ENCODE results near the gene KRTAP10-8.
A peak's percentile ranks its signal among the peaks of the same experiment; 100 is the strongest.
"Not testable (repeated sequence)": the region's sequence is repeated elsewhere in the genome, so short reads cannot be mapped to it uniquely, and the experiment has no call there.

The KRTAP10-8 gene, protein sequence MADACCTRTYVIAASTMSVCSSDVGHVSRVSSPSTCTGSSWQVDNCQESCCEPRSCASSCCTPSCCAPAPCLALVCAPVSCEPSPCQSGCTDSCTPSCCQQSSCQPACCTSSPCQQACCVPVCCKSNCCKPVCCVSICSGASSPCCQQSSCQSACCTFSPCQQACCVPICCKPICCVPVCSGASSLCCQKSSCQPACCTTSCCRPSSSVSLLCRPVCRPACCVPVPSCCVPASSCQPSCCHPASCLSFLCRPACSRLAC

DNA sequence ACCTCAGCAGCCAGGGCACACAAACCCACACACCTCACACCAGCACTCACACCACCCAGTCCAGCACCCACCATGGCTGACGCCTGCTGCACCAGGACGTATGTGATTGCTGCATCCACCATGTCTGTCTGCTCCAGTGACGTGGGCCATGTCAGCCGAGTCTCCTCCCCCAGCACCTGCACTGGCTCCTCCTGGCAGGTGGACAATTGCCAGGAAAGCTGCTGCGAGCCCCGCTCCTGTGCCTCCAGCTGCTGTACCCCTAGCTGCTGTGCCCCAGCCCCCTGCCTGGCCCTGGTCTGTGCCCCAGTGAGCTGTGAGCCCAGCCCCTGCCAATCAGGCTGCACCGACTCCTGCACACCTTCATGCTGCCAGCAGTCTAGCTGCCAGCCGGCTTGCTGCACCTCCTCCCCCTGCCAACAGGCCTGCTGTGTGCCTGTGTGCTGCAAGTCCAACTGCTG, at the start of gene KRTAP10-8:
KRTAP10-8 (plus strand) TSS at position 51 of the 458 bp plus-strand sequence; CDS start at position 73, 22 bp downstream.
- no peak within 1 kb of the TSS for H3K27ac ChIP-seq
- H3K4me3 ChIP-seq: no peak within 1 kb of the TSS

DNA sequence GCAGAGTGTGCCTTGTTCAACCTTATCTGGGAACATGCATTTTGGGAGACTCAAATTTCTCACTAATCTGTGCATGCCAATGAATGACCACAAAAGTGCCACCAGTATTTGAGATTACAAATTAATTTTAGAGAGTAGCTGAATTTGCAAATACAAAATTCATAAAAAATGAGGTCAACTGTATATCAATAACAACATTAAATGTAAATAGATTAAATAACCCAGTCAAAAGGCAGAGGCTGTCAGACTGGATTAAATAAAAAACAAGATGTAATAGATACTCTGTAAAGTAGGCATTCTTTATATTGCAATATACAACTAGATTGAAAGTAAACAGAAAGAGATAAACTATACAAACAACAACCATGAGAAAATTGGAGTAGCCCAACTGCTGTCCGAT, 47.8 kb upstream of the KRTAP10-8 start:
- Histone ChIP-seq H3K4me3 (no peak overlapping the region), H3K27ac (peak overlapping the region in 1 of 21 experiments; percentile 59)

DNA sequence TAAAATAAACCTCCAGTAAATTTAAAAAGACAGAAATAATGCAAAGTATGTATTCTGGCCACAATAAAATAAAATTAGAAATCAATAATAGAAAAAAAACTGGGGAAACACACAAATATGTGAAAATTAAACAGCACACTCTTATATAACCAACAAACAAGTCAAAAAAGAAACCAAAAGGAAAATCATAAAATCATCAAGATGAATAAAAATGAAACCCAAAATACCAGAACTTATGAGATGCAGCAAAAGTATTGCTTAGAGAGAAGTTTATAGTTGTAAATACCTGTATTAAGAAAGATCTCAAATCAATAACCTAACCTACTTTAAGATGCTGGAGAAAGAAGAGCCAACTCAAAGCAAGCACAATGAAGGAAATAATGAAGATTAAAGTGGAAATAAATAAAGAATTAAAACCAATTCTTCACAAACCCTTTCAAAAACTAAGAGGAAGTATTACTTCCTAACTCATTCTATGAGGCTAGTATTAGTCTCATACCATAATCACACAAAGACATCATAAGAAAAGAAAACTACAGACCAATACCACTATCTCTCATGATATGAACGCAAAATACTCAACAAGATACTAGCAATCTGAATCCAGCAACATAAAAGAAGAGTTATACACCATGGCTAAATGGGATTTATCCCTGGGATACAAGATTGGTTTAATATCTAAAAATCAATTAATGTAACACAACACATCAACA, 46.8 kb upstream of the KRTAP10-8 start:
- Histone ChIP-seq H3K27ac (peak overlapping the region in 2 of 21 experiments; percentile 6 to 59), H3K4me3 (no peak overlapping the region)

DNA sequence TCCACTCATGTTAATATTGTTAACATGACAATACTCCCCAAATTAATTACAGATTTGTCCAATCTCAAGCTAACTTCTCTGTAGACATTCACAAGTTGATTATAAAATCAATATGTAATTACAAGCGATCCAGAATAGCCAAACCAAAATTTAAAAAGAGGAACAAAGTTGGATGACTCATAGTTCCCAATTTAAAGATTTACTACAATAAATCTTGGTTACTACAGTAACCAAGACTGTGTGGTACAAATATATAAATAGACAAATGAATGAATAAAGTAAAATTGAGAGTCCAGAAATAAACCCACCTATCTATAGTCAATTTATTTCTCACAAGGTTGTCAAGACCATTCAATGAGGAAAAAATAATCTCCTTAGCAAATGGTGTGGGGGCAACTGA, 45.5 kb upstream of the KRTAP10-8 start:
- Histone ChIP-seq H3K27ac (no peak overlapping the region), H3K4me3 (no peak overlapping the region)

DNA sequence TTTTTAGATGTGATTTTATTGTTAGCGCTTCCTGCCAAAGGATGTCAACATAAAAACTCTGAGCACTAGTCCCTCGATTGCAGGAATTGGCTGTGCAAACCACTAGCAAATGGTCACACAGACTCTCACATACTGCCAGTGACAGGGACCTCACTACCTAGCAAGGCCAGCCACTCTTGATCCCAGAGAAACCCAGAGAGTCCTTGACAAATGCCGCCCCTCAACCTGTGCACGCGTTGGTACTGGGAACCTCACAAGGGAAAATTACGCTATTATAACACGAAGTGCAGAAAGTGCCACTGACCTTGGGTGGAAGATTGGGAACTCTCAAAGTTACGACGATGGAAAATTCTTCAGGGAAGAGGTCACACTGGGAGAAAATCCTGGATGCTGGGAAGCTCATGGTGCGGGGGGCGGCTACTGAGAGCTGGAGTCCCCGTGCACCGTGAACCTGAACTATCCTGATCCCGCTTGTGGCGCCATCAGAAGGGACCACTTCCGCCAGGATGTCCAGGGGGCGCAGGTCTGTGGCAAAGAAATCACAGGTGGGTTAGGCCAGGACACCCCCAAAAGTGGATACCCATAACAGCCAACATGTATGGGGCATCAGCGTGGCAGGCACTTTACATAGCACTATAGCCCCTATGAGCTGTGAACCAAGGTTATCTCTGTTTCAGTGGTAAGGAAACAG, 44.3 kb upstream of the KRTAP10-8 start:
- Histone ChIP-seq H3K27ac (no peak overlapping the region), H3K4me3 (no peak overlapping the region)

DNA sequence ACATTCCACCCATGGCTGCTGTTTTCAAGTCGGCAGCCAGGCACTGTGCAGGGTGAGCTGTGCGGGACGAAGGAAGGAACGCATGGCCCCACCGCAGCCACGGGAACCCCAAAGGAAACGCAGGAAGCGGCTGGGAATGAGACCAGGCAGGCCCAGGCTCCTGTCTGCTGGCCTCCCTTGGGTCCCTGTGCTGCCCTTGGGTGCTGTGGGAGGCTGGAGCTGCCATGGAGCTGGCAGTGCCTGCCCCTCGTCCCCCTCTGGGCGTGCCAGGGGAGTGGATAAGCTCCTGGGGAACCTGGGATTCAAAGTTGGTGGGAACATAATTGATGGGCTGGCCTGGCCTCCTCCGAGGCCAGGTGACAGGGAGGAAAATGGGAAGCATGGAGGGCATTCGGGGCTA, 43.6 kb upstream of the KRTAP10-8 start:
- no peak overlapping the region for H3K27ac ChIP-seq
- H3K4me3 ChIP-seq: no peak overlapping the region

DNA sequence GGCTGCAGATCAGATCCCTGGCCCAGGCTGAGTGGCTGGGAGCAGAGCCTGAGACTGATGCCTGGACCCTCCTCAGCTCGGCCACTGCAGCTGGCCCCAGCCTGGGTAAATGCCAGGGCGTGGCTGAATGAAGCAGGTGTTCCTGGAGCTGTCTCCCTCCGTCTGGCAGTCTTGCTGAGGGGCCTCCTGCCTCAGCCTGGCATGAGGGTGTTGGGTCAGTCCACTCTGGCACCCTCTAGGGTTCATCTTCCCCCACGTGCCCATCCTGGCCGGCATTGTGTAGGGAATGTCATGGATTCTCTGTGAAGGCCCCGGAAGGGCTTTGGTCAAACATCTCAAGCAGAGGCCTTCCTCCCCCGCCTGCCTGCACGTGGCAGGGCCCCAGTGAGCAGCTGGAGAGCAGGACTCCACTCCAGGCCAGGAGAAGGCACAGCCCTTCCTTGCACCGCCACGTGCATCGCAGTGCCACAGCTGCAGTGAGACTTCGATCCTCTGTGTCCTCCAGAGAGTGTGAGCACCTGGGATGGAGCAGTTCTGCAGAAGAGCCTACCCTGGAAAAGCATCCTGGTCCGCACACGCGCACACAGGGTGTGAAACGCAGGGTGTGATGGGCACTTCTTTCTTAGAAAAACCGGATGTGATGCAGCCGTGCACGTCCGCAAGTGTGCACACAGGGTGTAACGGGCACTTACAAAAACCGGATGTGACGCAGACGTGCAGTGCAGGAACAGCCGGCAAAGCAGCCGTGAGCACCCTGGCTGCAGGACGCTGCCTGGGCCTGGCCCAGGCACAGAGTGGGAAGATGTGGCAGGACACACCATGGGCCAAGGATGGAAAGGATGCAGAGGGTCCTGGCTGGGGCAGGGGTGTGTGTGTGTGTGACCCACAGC, 43.0 kb upstream of the KRTAP10-8 start:
- no peak overlapping the region for H3K27ac ChIP-seq
- H3K4me3 ChIP-seq: no peak overlapping the region

DNA sequence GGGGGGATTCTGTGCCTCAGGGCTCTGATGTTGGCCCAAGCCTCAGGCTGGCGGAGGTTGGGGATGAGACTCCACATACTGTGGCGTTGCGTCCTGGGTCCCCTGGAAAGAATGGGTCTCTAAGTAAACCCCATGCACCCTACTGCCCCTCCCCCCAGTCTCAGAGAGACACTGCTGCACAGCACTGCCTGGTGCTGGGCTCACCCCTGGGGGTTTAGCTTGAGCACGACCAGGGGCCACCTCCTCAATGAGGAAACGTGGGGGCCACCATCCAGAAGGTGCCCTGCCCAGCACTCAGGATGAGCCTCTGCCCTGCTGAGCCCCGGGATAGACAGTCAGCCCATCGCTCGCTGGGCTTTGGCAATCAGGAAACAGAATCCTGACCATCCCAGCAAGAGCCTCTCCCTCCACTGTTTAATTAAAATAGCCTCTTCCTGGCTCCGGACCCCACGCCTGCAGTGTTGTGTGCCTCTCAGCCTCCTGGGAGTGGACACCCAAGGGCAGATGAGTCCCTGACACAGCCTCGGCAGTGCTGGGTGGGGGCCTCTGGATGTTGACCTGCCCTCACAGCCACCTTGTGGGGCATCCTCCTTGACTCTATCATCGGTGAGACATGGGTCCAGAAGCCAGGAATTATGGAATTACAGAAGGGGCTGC, 41.9 kb upstream of the KRTAP10-8 start:
- Histone ChIP-seq H3K27ac (no peak overlapping the region), H3K4me3 (no peak overlapping the region)

DNA sequence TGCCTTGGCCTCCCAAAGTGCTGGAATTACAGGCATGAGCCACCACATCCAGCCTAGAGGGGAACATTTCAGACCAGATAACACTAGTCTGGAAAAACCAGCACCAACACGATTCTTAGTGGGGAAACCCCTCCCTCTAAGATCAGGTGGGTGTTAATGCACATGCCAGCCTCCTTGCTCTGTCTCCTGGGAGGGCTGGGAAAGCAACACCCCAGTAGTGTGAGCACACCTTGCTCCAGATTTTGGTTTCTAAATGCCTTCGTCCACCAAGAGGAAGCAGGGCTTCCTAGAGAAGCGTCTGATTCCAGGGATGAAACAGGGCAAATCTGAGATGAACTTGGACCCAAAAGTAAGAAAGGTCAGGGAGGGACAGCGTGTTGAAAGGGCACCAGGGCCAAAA, 40.6 kb upstream of the KRTAP10-8 start:
- Histone ChIP-seq H3K27ac (no peak overlapping the region), H3K4me3 (no peak overlapping the region)

DNA sequence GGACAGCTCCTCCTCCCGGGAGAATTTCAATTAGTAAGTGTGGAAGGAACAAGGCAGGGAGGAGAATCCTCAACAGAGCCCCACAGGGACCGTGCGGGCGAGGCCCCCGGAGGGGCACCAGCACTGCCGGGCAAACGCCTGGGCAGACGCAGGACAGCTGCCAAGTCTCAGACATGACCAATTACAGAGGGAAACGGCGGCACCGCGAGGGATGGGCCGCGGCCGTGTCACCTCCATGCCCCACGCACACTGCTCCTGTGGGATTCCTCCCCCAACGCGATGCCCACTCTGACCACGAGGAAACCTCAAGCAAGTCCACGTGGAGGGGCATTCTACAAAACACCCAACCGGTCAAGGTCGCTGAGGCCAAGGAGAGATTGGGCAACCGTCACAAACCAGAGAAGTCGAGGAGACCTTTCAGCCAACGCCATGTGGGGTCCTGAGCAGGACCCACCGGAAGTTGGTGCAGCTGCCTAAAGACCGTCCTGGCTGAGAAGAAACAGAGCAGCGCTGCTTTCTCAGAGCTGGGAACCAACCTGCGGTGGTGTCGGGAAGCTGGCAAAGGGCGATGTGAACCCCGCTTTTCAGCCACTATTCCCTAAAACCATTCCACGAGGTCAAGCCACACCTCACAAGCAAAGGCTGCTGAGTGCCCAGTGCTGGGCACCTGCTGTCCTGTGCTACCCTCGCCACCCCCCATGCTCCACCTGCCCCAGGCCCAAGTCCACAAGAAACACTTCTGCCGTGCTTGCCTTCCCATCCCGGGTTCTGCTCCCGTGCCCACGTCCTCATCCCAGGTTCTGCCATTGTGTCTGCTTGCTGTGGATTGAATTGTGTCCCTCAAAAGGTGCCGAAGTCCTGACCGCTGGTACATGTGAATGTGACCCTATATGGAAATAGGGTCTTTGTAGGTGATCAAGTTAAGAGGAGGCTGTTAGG, 39.8 kb upstream of the KRTAP10-8 start:
- Histone ChIP-seq H3K27ac (no peak overlapping the region), H3K4me3 (no peak overlapping the region)

DNA sequence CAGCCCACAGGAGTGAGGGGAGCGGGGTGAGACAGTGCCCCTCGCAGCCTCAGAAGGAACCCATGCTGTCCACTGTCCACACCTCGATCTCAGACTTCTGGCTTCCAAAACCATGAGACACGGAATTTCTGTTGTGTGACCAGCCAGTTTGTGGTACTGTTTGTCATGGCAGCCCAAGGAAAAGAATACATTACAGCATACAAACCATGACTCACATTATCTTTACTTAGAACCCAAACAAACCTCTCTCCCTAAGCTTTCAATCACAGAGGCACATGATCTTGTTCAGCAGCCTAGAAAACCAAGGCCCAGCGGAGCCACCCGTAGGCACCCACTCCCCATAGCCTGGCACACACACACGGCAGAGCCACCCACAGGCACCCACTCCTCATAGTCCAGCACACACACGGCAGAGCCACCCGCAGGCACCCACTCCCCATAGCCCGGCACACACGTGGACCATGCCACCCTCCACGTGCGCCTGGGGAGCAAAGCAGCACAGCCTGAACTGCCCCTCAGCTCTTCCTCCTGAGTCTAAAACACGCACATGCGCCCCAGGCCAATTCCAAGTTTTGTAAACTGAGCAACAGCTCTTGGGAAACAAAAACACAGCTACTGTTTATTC, 38.8 kb upstream of the KRTAP10-8 start:
- H3K27ac ChIP-seq: peak overlapping the region in 1 of 21 experiments; percentile 27
- H3K4me3 ChIP-seq: no peak overlapping the region

DNA sequence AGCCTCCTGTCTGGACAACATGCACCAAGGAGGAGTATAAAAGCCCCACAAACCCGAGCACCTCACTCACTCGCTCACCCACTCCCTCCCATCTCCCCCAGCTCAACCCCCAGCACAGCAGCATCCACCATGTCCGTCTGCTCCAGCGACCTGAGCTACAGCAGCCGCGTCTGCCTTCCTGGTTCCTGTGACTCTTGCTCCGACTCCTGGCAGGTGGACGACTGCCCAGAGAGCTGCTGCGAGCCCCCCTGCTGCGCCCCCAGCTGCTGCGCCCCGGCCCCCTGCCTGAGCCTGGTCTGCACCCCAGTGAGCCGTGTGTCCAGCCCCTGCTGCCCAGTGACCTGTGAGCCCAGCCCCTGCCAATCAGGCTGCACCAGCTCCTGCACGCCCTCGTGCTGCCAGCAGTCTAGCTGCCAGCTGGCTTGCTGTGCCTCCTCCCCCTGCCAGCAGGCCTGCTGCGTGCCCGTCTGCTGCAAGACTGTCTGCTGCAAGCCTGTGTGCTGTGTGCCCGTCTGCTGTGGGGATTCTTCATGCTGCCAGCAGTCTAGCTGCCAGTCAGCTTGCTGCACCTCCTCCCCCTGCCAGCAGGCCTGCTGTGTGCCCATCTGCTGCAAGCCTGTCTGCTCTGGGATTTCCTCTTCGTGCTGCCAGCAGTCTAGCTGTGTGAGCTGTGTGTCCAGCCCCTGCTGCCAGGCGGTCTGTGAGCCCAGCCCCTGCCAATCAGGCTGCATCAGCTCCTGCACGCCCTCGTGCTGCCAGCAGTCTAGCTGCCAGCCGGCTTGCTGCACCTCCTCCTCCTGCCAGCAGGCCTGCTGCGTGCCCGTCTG, 38.0 kb upstream of the KRTAP10-8 start, which contains the start of gene KRTAP10-4:
KRTAP10-4 (plus strand) TSS at position 100 of the 827 bp plus-strand sequence; CDS start at position 130, 30 bp downstream.
- not testable (repeated sequence) for H3K4me3 ChIP-seq
- H3K27ac ChIP-seq: peak within 1 kb of the TSS in 1 of 21 experiments; percentile 27

DNA sequence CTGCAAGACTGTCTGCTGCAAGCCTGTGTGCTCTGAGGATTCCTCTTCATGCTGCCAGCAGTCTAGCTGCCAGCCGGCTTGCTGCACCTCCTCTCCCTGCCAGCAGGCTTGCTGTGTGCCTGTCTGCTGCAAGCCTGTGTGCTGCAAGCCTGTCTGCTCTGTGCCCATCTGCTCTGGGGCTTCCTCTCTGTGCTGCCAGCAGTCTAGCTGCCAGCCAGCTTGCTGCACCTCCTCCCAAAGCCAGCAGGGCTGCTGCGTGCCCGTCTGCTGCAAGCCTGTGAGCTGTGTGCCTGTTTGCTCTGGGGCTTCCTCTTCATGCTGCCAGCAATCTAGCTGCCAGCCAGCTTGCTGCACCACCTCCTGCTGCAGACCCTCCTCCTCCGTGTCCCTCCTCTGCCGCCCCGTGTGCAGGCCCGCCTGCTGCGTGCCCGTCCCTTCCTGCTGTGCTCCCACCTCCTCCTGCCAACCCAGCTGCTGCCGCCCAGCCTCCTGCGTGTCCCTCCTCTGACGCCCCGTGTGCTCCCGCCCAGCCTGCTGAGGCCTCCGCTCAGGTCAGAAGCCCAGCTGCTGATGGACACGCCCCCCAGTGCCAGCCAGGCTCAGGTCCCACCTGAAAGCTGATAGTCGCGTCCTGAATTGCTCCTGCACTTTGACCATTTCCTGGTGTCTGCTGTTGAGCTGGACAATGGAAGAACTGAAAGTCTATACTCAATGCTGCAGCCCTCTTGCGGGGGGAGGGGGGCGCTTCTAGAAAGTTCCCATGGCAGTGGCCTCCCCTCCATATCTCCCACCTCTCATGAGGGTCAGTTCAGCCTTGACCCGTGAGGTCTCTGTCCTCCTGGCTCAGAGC, 37.2 kb upstream of the KRTAP10-8 start:
- no peak overlapping the region for H3K4me3 ChIP-seq

DNA sequence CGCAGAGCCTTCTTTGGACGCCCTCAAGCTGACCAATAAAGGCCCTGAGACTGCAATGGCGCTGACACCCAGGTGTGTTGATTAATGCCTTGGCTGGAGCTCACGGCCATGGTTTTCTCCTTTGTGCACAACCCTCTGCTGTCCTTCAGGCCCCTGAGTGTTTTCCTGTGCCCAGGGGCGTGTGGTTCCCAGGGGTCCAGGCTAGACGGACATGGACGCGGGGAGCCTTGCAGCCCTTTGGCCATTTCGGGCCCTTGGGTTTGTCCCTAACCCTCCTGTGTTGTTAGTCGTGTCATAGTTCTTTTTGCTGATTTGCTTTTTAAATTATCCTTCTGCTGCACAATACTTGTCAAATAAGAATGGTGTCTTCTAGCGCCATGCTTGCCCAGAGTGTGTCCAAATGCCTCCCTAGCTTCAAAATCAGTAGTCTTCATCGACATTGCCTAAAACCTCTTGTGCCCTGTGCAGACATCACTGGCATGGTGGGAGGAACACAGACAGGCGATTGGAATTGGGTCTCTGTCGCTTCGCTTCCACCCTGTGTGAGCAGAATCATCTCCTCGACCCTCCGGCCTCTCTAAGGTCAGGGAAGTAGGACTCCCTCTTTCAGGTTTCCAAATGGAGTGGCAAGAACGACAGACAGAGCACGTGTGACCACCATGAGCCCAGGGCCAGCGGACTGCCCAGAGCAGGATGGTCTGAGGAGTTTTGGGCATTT, 36.4 kb upstream of the KRTAP10-8 start:
- no peak overlapping the region for H3K4me3 ChIP-seq
- no peak overlapping the region for H3K27ac ChIP-seq

More for the DNA sequence above, 37.2 kb upstream of the KRTAP10-8 start:
- no peak overlapping the region for H3K27ac ChIP-seq

DNA sequence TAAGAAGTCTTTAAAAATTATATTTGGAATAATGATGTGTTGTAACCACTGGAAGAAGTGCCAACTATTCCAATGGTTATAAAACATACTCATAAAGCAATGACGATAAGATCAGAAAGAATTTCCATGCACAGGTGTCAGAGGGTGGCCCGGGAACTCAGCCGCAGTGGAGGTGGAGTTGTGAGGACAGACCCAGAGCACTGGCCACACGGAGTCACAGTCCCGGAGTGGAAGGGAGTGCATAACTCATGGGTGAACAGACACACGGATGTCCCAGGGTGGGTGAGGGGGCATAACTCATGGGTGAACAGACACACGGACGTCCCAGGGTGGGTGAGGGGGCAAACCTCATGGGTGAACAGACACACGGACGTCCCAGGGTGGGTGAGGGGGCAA, 35.9 kb upstream of the KRTAP10-8 start:
- no peak overlapping the region for H3K4me3 ChIP-seq
- H3K27ac ChIP-seq: no peak overlapping the region

Data from skin epidermis (tissue), 12 donors.